Endothelial cell of umbilical vein (primary cell): ENCODE data around the gene JUP. TPM values are rescaled to one million over a fixed set of nuclear protein-coding genes. Genes with fewer than 3 reads are reported as not detected.

Source experiments
- BruUV-seq: library from RNA; stranded (reverse); fragments of 400-500 nt; replicated peaks from 2 replicates; lab custom pipeline; 2021; lab: Mats Ljungman, UMichigan
- CTCF ChIA-PET: fragments of 300-600, 350-600 bp; sonication (Branson Sonifier 250); formaldehyde crosslinking; loops from one replicate; lab custom pipeline; 2021; ENCODE audit warnings: antibody characterized with exemption, inconsistent platforms; lab: Charles Lee
- POLR2A ChIA-PET: fragments of 300-600, 350-600 bp; sonication (Branson Sonifier 250); formaldehyde crosslinking; loops from one replicate; lab custom pipeline; 2021; ENCODE audit warnings: antibody characterized with exemption, inconsistent platforms; lab: Charles Lee
- DNase-seq: peaks from one replicate; pipeline ENCODE4 v3.0.0-alpha.2; 2011; ENCODE audit warnings: low read depth, low spot score
- FAIRE-seq: peaks from 2 replicates; lab custom pipeline; 2011; peaks lifted over from hg19 to GRCh38; lab: Jason Lieb, UNC
- H2AFZ ChIP-seq: 2 replicates; pipeline ENCODE4 v1.6.0; 2012; ENCODE audit warnings: low read depth, low read length, control low read depth, inconsistent platforms
- H3K27ac ChIP-seq: 2 replicates; pipeline ENCODE4 v1.5.1; 2011; ENCODE audit warnings: low read depth, mild to moderate bottlenecking, control low read depth, low read length, moderate library complexity; ENCODE audit not compliant: insufficient read depth
- H3K27me3 ChIP-seq, 2 experiments: 2 replicates each; pipeline versions ENCODE4 v1.6.0 to v1.6.1; 2011; ENCODE audit warnings: low read length in 2 of 2, mixed read lengths in 1 of 2; ENCODE audit not compliant: control insufficient read depth in 2 of 2, insufficient read depth in 2 of 2
- H3K36me3 ChIP-seq, 2 experiments: 2 replicates in 1 of 2; 3 replicates in 1 of 2; pipeline ENCODE4 v1.5.1; 2011; ENCODE audit warnings: low read length in 2 of 2, mild to moderate bottlenecking in 1 of 2, moderate library complexity in 1 of 2; ENCODE audit not compliant: control insufficient read depth in 2 of 2, insufficient read depth in 2 of 2; ENCODE audit errors: extremely low read depth in 1 of 2
- H3K4me1 ChIP-seq: 3 replicates; pipeline ENCODE4 v1.5.1; 2011; ENCODE audit warnings: mild to moderate bottlenecking, low read length; ENCODE audit not compliant: control insufficient read depth, insufficient read depth; ENCODE audit errors: extremely low read depth
- H3K4me2 ChIP-seq: 2 replicates; pipeline ENCODE4 v1.6.1; 2011; ENCODE audit warnings: low read length, control low read depth, mixed read lengths; ENCODE audit not compliant: insufficient read depth
- H3K4me3 ChIP-seq, 3 experiments: fragments of 200-600 bp in 1 of 3; sonication (generic), shearing (Covaris generic) in 1 of 3; replicated peaks in 1 of 3; 2 replicates each; pipeline ENCODE4 v1.5.1; 2011 to 2016; ENCODE audit warnings: control low read depth in 3 of 3, low read length in 3 of 3, mild to moderate bottlenecking in 2 of 3, inconsistent platforms in 1 of 3, low read depth in 1 of 3, moderate library complexity in 1 of 3; ENCODE audit not compliant: insufficient read depth in 1 of 3
- H3K79me2 ChIP-seq: 2 replicates; pipeline ENCODE4 v1.6.0; 2012; ENCODE audit warnings: low read length, inconsistent platforms; ENCODE audit not compliant: control insufficient read depth, insufficient read depth
- H3K9ac ChIP-seq: replicated peaks from 2 replicates; pipeline ENCODE3; 2011; ENCODE audit warnings: low read length, control low read depth; ENCODE audit not compliant: insufficient read depth; ENCODE audit errors: extremely low read depth
- H3K9me1 ChIP-seq: replicated peaks from 3 replicates; pipeline ENCODE4 v1.6.0; 2011; ENCODE audit warnings: mild to moderate bottlenecking, low read length; ENCODE audit not compliant: control insufficient read depth, insufficient read depth; ENCODE audit errors: extremely low read depth
- H3K9me3 ChIP-seq: replicated peaks from 2 replicates; pipeline ENCODE4 v1.5.1; 2012; ENCODE audit warnings: low read length, inconsistent platforms; ENCODE audit not compliant: control insufficient read depth, insufficient read depth
- H4K20me1 ChIP-seq: replicated peaks from 2 replicates; pipeline ENCODE3; 2011; ENCODE audit warnings: mild to moderate bottlenecking, low read length; ENCODE audit not compliant: control insufficient read depth, insufficient read depth; ENCODE audit errors: extremely low read depth
- CTCF ChIP-seq, 2 donors: IDR thresholded peaks; 1 replicate in 1 of 2; 2 replicates in 1 of 2; pipeline ENCODE4 v1.5.1; 2011; ENCODE audit warnings: low read length in 2 of 2, mild to moderate bottlenecking in 2 of 2, moderate library complexity in 2 of 2, control low read depth in 1 of 2, inconsistent platforms in 1 of 2, low read depth in 1 of 2; ENCODE audit not compliant: insufficient read depth in 1 of 2; ENCODE audit errors: extremely low read depth in 1 of 2
- FOS ChIP-seq: IDR thresholded peaks from 2 replicates; pipeline ENCODE4 v1.6.1; 2011; ENCODE audit warnings: mild to moderate bottlenecking, low read length, moderate library complexity, borderline replicate concordance; ENCODE audit not compliant: insufficient read depth
- GATA2 ChIP-seq: IDR thresholded peaks from 2 replicates; pipeline ENCODE4 v1.7.0; 2011; ENCODE audit warnings: low read depth, mild to moderate bottlenecking, moderate library complexity, mixed read lengths, low read length; ENCODE audit not compliant: insufficient read length, insufficient read depth
- JUN ChIP-seq: IDR thresholded peaks from 2 replicates; pipeline ENCODE4 v1.6.1; 2011; ENCODE audit warnings: borderline replicate concordance, low read depth; ENCODE audit not compliant: insufficient read length, insufficient read depth
- MYC ChIP-seq: IDR thresholded peaks from one replicate; pipeline ENCODE4 v1.6.1; 2011; ENCODE audit warnings: mild to moderate bottlenecking, low read depth, low read length
- POLR2A ChIP-seq: IDR thresholded peaks from 2 replicates; pipeline ENCODE4 v1.6.1; 2012; ENCODE audit warnings: low read depth, mild to moderate bottlenecking, control low read depth, low read length
- POLR2AphosphoS5 ChIP-seq: IDR thresholded peaks from 2 replicates; pipeline ENCODE4 v1.6.1; 2012; ENCODE audit warnings: low read depth, mild to moderate bottlenecking, control low read depth, low read length, moderate library complexity; ENCODE audit not compliant: insufficient read depth
- dilution Hi-C: fragments of 300-500 bp; cut with MboI; formaldehyde crosslinking; loops from one replicate; pipeline ENCODE4 v1.15.0; 2019; ENCODE audit warnings: low sequenced_read_pairs; ENCODE audit not compliant: extremely low pct_ligation_motif_present
- intact Hi-C: fragments of 100-400 bp; cut with micrococcal nuclease; formaldehyde crosslinking; loops from one replicate; pipeline ENCODE4 v1.10.0; 2022
- polyA plus RNA-seq, 4 experiments: library from polyadenylated mRNA; depleted of rRNA in 3 of 4; stranded (reverse) in 3 of 4; unstranded in 1 of 4; fragments of >200 nt; gene quantifications; 2 replicates each; pipeline versions ENCODE4 v1.2.1 to v1.2.3, GENCODE V29; 2011 to 2012; ENCODE audit warnings: missing spikeins in 1 of 4
- total RNA-seq: library from RNA; stranded (reverse); gene quantifications from 2 replicates; pipeline ENCODE4 v1.2.3, GENCODE V29; 2021

The JUP gene
- total and polyA plus RNA-seq, 2 donors (not counting 3 experiments of a cell fraction or from before 2014, with no cell fraction given): 98.0 to 171 TPM

GRCh38 chr17:41777574-41778188, 8.8 kb downstream of the JUP start:
- peak; percentile 53 for TF ChIP-seq JUN
- TF ChIP-seq POLR2A: peak; percentile 65
- TF ChIP-seq FOS: peak; percentile 65
- TF ChIP-seq MYC: no peak
- peak; percentile 92 for TF ChIP-seq POLR2AphosphoS5
- TF ChIP-seq CTCF (IDR thresholded peaks at IDR 0.05; ENCODE audit: extremely low read depth in 1 of 2, insufficient read depth in 1 of 2, low read depth in 1 of 2, low read length in 2 of 2): peak in 1 of 2 donors; percentile 36
- TF ChIP-seq GATA2: no peak
- ChIA-PET POLR2A (interaction anchor here (0.7 to 3.2 kb wide), 7 partner anchors 9 to 89 kb away, joined by 3 to 82 read pairs (median 6); partner anchors contain the start of genes JUP and P3H4), CTCF (interaction anchor here (0.6 to 7.7 kb wide), 14 partner anchors 8 to 153 kb away, joined by 3 to 169 read pairs (median 6); partner anchors contain the start of genes JUP, KLHL11, ODAD4 and P3H4)
- Histone ChIP-seq H3K79me2 (no peaks in the 10 kb centered on the region), H3K9me1 (no peaks in the 10 kb centered on the region), H2AFZ (no peak overlapping the region), H3K36me3 (peaks cover 0 to 10% of the 10 kb centered on the region in 2 experiments), H3K4me2 (peak overlapping the region; percentile 65), H3K9ac (peak overlapping the region; percentile 72), H3K27me3 (no peaks in the 10 kb centered on the region), H3K27ac (peak overlapping the region; percentile 97), H3K9me3 (no peaks in the 10 kb centered on the region), H3K4me1 (peaks cover 45% of the 10 kb centered on the region), H4K20me1 (no peaks in the 10 kb centered on the region), H3K4me3 (no peak overlapping the region)
- FAIRE-seq (peak; percentile 100), DNase-seq (peak; percentile 100)
- no TSS peak for BruUV-seq
- intact Hi-C loops (loop anchor here (1.0 kb wide), 6 partner anchors 9 to 88 kb away; partner anchors contain the start of genes JUP and KLHL11), dilution Hi-C loops (no loop called here)
